ENCODE results near the gene PKP4.

PKP4 gene

DNA sequence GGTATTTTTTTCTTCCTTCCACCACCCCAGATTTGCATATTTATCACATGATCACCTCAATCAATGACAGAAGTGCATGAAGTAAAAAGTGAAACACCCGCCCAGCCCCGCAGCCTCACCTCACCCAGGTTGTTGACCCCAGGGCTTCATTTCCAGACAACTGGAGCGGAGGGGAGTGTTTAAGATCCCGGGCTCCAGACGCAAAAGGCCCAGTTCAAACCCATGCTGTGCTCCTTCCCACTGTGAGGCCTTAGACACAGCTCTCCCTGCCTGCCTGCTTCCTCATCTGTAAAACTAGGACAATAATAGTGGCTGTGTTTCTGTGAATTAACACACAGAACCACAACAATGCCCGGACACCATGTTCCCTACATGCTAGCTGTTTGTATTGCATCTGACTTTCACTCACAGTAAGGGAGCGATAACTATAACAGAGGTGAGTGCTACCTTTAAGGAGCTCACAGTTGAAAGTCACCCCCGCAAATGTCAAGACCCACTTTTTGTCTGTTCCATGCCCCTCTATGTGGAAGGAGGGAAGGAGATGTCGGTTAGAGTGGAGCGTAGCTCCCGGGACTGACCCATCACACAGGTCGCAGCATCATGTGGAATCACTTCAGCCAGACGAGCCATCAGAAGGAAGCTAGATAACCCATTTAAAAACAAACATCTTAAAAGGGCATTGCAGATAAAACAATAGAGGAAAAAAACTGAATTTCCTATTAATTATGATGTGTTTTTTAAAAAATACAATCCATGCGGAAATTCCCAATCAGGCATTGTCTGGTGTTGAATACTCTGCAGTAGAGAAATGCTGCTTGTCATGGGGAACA is 260.8 kb downstream of the PKP4 start:
- Histone ChIP-seq H3K27ac (ENCODE audit: poor library complexity, severe bottlenecking) (no peak overlapping the region), H3K4me3 (ENCODE audit: severe bottlenecking) (no peak overlapping the region), H3K36me3 (ENCODE audit: low read depth) (no peaks in the 10 kb centered on the region), H3K9me3 (ENCODE audit: severe bottlenecking) (no peaks in the 10 kb centered on the region), H3K4me1 (ENCODE audit: insufficient read depth, poor library complexity, severe bottlenecking) (no peaks in the 10 kb centered on the region), H3K27me3 (ENCODE audit: insufficient read depth, poor library complexity, severe bottlenecking) (no peaks in the 10 kb centered on the region)
- TF ChIP-seq, protein P1, sequence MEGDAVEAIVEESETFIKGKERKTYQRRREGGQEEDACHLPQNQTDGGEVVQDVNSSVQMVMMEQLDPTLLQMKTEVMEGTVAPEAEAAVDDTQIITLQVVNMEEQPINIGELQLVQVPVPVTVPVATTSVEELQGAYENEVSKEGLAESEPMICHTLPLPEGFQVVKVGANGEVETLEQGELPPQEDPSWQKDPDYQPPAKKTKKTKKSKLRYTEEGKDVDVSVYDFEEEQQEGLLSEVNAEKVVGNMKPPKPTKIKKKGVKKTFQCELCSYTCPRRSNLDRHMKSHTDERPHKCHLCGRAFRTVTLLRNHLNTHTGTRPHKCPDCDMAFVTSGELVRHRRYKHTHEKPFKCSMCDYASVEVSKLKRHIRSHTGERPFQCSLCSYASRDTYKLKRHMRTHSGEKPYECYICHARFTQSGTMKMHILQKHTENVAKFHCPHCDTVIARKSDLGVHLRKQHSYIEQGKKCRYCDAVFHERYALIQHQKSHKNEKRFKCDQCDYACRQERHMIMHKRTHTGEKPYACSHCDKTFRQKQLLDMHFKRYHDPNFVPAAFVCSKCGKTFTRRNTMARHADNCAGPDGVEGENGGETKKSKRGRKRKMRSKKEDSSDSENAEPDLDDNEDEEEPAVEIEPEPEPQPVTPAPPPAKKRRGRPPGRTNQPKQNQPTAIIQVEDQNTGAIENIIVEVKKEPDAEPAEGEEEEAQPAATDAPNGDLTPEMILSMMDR (IDR thresholded peaks at IDR 0.05; ENCODE audit: poor library complexity, severe bottlenecking) = no peak
- DNase-seq (ENCODE audit: low spot score) (no peak), ATAC-seq (ENCODE audit: low read depth) (no peak)

DNA sequence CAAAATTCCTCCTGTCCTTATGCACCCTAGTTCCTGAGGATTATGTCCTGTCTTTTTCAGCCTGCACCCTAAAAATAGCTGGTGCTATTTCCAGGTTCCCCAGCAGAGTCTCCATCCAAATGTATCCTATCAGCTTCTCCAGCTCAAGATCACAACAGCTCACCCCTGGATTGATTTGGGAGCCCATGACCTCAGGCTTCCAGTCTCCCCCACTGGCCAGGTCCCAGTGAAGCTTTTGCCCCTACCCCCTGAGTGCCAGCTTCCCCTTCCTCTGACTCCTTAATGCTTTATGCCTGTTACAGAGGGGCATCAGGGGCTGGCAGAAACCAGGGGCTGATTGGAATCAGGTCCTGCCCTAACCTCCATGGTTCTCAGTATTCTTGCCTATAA is 261.4 kb downstream of the PKP4 start:
- no peak overlapping the region for H3K27ac ChIP-seq (ENCODE audit: poor library complexity, severe bottlenecking)
- DNase-seq (ENCODE audit: low spot score) = no peak
- no peaks in the 10 kb centered on the region for H3K4me1 ChIP-seq (ENCODE audit: insufficient read depth, poor library complexity, severe bottlenecking)
- TF ChIP-seq, protein P1 (IDR thresholded peaks at IDR 0.05; ENCODE audit: poor library complexity, severe bottlenecking) = no peak
- no peak for ATAC-seq (ENCODE audit: low read depth)
- H3K9me3 ChIP-seq (ENCODE audit: severe bottlenecking) = no peaks in the 10 kb centered on the region
- no peaks in the 10 kb centered on the region for H3K36me3 ChIP-seq (ENCODE audit: low read depth)
- H3K4me3 ChIP-seq (ENCODE audit: severe bottlenecking) = no peak overlapping the region
- H3K27me3 ChIP-seq (ENCODE audit: insufficient read depth, poor library complexity, severe bottlenecking) = no peaks in the 10 kb centered on the region

DNA sequence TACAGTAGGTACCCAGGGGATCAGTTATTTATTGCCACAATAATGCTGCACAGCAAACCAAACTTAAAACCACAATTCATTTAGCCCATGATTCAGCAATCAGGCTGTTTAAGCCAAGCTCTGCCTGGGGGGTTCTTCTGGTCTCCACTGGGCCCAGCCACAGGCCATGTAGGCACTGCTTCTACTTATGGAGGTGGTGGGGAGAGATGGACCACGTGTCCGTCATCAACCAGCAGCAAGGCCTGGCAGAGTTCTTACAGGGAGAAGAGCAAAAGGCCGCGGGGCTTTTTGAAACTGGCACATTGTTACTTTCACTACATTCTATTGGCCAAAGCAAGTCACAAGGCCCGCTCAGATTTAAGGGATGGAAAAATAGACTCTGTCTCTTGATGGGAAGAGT is 262.1 kb downstream of the PKP4 start:
- no peak for ATAC-seq (ENCODE audit: low read depth)

DNA sequence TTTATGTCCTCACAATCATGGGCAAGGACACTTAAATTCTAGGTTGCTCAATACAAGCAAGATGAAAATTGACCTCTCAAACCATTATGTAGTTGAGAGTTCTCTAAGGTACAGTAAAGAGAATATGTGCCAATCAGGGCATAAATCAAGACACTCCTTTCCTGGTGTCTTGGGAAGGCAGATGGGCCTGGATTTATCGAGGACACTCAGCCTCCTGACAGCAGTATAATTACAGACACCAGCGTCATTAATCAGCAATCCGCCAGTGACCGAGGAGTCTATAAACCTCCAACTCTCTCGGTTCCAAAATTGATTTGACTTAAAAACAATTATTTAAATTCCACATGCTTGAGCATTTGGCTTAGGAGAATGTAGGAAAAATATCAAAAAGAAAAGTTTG is 262.7 kb downstream of the PKP4 start:
- no peak overlapping the region for H3K4me3 ChIP-seq (ENCODE audit: severe bottlenecking)
- no peak overlapping the region for H3K27ac ChIP-seq (ENCODE audit: poor library complexity, severe bottlenecking)
- no peaks in the 10 kb centered on the region for H3K36me3 ChIP-seq (ENCODE audit: low read depth)
- H3K9me3 ChIP-seq (ENCODE audit: severe bottlenecking) = no peaks in the 10 kb centered on the region
- no peak for DNase-seq (ENCODE audit: low spot score)
- H3K27me3 ChIP-seq (ENCODE audit: insufficient read depth, poor library complexity, severe bottlenecking) = no peaks in the 10 kb centered on the region
- TF ChIP-seq, protein P1 (IDR thresholded peaks at IDR 0.05; ENCODE audit: poor library complexity, severe bottlenecking) = no peak
- peaks cover 10% of the 10 kb centered on the region for H3K4me1 ChIP-seq (ENCODE audit: insufficient read depth, poor library complexity, severe bottlenecking)
- ATAC-seq (ENCODE audit: low read depth) = no peak

More for the DNA sequence above, 262.1 kb downstream of the PKP4 start:
- H3K4me1 ChIP-seq (ENCODE audit: insufficient read depth, poor library complexity, severe bottlenecking) = peaks cover 4% of the 10 kb centered on the region
- no peaks in the 10 kb centered on the region for H3K27me3 ChIP-seq (ENCODE audit: insufficient read depth, poor library complexity, severe bottlenecking)
- H3K27ac ChIP-seq (ENCODE audit: poor library complexity, severe bottlenecking) = no peak overlapping the region
- H3K36me3 ChIP-seq (ENCODE audit: low read depth) = no peaks in the 10 kb centered on the region
- DNase-seq (ENCODE audit: low spot score) = no peak
- H3K9me3 ChIP-seq (ENCODE audit: severe bottlenecking) = no peaks in the 10 kb centered on the region
- H3K4me3 ChIP-seq (ENCODE audit: severe bottlenecking) = no peak overlapping the region
- TF ChIP-seq, protein P1 (IDR thresholded peaks at IDR 0.05; ENCODE audit: poor library complexity, severe bottlenecking) = no peak

Measured in RWPE2 (cell line).